ENCODE measurements around the gene SLC6A11. TPM values are rescaled to one million over a fixed set of nuclear protein-coding genes. Genes with fewer than 3 reads are reported as not detected.

The SLC6A11 gene
- total and polyA plus RNA-seq, 2 donors (not counting 3 experiments of a cell fraction or from before 2014, with no cell fraction given): not detected

DNA sequence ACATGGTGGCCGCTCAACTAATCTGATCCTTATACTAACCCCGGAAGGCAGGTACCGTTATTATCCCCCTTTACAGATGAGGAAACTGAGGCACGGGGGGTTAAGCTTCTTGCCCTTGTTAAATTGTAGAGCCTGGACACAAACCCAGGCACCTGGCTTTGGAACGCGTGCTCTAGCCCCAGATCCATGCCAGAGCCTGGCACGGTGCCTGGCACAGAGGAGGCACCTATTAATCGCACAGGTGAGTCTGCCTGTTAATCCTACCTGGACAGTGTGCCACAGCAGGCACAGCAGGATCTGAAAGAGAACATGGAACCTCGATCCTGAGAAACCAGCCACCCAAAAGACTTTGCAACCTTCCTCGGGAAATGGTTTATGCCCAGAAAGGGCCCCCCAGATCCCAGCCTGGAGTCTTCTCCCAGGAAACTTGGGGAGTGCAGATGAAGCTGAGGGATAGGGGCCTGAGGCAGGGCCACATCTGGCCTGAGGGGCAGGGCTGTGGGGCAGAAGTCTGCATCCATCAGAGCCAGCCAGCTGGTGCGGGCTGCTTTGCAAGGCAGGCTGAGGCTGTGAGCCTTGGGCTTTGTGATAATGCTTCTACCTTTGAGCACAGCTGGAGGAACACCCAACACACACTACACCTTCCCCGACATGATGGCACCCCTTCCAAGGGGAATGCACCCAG, 121.3 kb downstream of the SLC6A11 start:
- intact Hi-C loops (cut with micrococcal nuclease): no loop called here
- no peak overlapping the region for H3K9ac ChIP-seq (replicated peaks; ENCODE audit: extremely low read depth, insufficient read depth, low read length)
- FAIRE-seq (no peak), DNase-seq (ENCODE audit: low read depth, low spot score) (no peak)
- no peaks in the 10 kb centered on the region for H4K20me1 ChIP-seq (replicated peaks; ENCODE audit: control insufficient read depth, extremely low read depth, insufficient read depth, low read length)
- CTCF ChIA-PET: interaction anchor here (1.4 to 1.9 kb wide), 3 partner anchors 9 to 179 kb away, joined by 3 to 9 read pairs (median 3); no protein-coding TSS in a partner anchor
- H3K27ac ChIP-seq (ENCODE audit: insufficient read depth, low read depth, low read length): no peak overlapping the region
- BruUV-seq (replicated peaks): no TSS peak
- no peaks in the 10 kb centered on the region for H3K36me3 ChIP-seq (ENCODE audit: control insufficient read depth in 2 of 2, extremely low read depth in 1 of 2, insufficient read depth in 2 of 2, low read length in 2 of 2)
- no peak overlapping the region for H2AFZ ChIP-seq (ENCODE audit: low read depth, low read length)
- no peaks in the 10 kb centered on the region for H3K9me1 ChIP-seq (replicated peaks; ENCODE audit: control insufficient read depth, extremely low read depth, insufficient read depth, low read length)
- POLR2A ChIA-PET: no interaction called here
- H3K79me2 ChIP-seq (ENCODE audit: control insufficient read depth, insufficient read depth, low read length): no peaks in the 10 kb centered on the region
- H3K4me2 ChIP-seq (ENCODE audit: insufficient read depth, low read length): no peak overlapping the region
- H3K27me3 ChIP-seq (ENCODE audit: control insufficient read depth in 2 of 2, insufficient read depth in 2 of 2, low read length in 2 of 2): no peaks in the 10 kb centered on the region
- no peaks in the 10 kb centered on the region for H3K9me3 ChIP-seq (replicated peaks; ENCODE audit: control insufficient read depth, insufficient read depth, low read length)
- no peak for TF ChIP-seq EZH2 (IDR thresholded peaks at IDR 0.05; ENCODE audit: borderline replicate concordance, low read depth, low read length, severe bottlenecking)
- TF ChIP-seq, protein P1, sequence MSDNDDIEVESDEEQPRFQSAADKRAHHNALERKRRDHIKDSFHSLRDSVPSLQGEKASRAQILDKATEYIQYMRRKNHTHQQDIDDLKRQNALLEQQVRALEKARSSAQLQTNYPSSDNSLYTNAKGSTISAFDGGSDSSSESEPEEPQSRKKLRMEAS (IDR thresholded peaks at IDR 0.05; ENCODE audit: insufficient read depth, insufficient read length): no peak
- no peak for TF ChIP-seq POLR2A (IDR thresholded peaks at IDR 0.05; ENCODE audit: low read depth, low read length)
- no peak for TF ChIP-seq JUN (IDR thresholded peaks at IDR 0.05; ENCODE audit: borderline replicate concordance, insufficient read depth, insufficient read length, low read depth)
- no peak for TF ChIP-seq GATA2 (IDR thresholded peaks at IDR 0.05; ENCODE audit: insufficient read depth, insufficient read length, low read depth, low read length)
- TF ChIP-seq, protein P2, sequence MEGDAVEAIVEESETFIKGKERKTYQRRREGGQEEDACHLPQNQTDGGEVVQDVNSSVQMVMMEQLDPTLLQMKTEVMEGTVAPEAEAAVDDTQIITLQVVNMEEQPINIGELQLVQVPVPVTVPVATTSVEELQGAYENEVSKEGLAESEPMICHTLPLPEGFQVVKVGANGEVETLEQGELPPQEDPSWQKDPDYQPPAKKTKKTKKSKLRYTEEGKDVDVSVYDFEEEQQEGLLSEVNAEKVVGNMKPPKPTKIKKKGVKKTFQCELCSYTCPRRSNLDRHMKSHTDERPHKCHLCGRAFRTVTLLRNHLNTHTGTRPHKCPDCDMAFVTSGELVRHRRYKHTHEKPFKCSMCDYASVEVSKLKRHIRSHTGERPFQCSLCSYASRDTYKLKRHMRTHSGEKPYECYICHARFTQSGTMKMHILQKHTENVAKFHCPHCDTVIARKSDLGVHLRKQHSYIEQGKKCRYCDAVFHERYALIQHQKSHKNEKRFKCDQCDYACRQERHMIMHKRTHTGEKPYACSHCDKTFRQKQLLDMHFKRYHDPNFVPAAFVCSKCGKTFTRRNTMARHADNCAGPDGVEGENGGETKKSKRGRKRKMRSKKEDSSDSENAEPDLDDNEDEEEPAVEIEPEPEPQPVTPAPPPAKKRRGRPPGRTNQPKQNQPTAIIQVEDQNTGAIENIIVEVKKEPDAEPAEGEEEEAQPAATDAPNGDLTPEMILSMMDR (IDR thresholded peaks at IDR 0.05; ENCODE audit: extremely low read depth in 1 of 2, insufficient read depth in 1 of 2, low read depth in 1 of 2, low read length in 2 of 2): no peak
- no peak for TF ChIP-seq POLR2AphosphoS5 (IDR thresholded peaks at IDR 0.05; ENCODE audit: insufficient read depth, low read depth, low read length)
- no peak for TF ChIP-seq FOS (IDR thresholded peaks at IDR 0.05; ENCODE audit: borderline replicate concordance, insufficient read depth, low read length)
- TF ChIP-seq MYC (IDR thresholded peaks at IDR 0.05; ENCODE audit: low read depth, low read length): no peak
- dilution Hi-C loops (cut with MboI; ENCODE audit: extremely low pct_ligation_motif_present, low sequenced_read_pairs): no loop called here
- H3K4me1 ChIP-seq (ENCODE audit: control insufficient read depth, extremely low read depth, insufficient read depth, low read length): peaks cover 9% of the 10 kb centered on the region
- no peak overlapping the region for H3K4me3 ChIP-seq (replicated peaks in 1 of 3; ENCODE audit: insufficient read depth in 1 of 3, low read depth in 1 of 3, low read length in 3 of 3)
